Psoas muscle (tissue), 8 donors: Measurements from ENCODE around the gene NR2E1. TPM values are rescaled to one million over a fixed set of nuclear protein-coding genes. Genes with fewer than 3 reads are reported as not detected.
A peak's percentile ranks its signal among the peaks of the same experiment; 100 is the strongest.

ENCODE experiments used
- ATAC-seq, 4 donors: fragments of 200-7000 bp; cut with Tn5 transposase; one replicate each; pipeline ENCODE4 v1.9.1; 2020; ENCODE audit warnings: moderate library complexity in 3 of 4, mild to moderate bottlenecking in 2 of 4
- DNase-seq, 2 donors: peaks; one replicate each; pipeline ENCODE4 v3.0.0-alpha.2; 2020
- H3K27ac ChIP-seq: fragments of 200-600 bp; one replicate; pipeline ENCODE4 v1.8.0; 2022
- H3K27me3 ChIP-seq, 3 donors: fragments of 200-600 bp in 1 of 3; one replicate each; pipeline versions ENCODE4 v1.6.1 to v1.8.0; 2013 to 2022; ENCODE audit warnings: low read length in 2 of 3, mild to moderate bottlenecking in 2 of 3, moderate library complexity in 1 of 3; ENCODE audit not compliant: insufficient read depth in 3 of 3
- H3K36me3 ChIP-seq, 2 donors: fragments of 200-600 bp in 1 of 2; one replicate each; pipeline versions ENCODE4 v1.6.1 to v1.8.0; 2013 to 2022; ENCODE audit warnings: low read depth in 1 of 2, mild to moderate bottlenecking in 1 of 2, moderate library complexity in 1 of 2; ENCODE audit not compliant: insufficient read depth in 1 of 2
- H3K4me1 ChIP-seq: fragments of 200-600 bp; one replicate; pipeline ENCODE4 v1.8.0; 2022
- H3K4me3 ChIP-seq: fragments of 200-600 bp; one replicate; pipeline ENCODE4 v1.8.0; 2022; ENCODE audit warnings: mild to moderate bottlenecking
- H3K9me3 ChIP-seq: fragments of 200-600 bp; one replicate; pipeline ENCODE4 v1.8.0; 2022
- CTCF ChIP-seq: fragments of 200-600 bp; IDR thresholded peaks from one replicate; pipeline ENCODE4 v1.8.0; 2022; ENCODE audit warnings: antibody characterized with exemption
- WGBS, 3 donors: extraction: QIAGEN DNeasy Blood & Tissue Kit; methylation state at CpG; one replicate each; pipeline versions ENCODE4 v1.1.6 to v1.1.7; 2013; 5-methylcytosine and 5-hydroxymethylcytosine counted together
- intact Hi-C, 2 donors: fragments of 100-400 bp; cut with DNase I; formaldehyde crosslinking; loops; one replicate each; pipeline versions ENCODE4 v1.11.0 to v1.14.2; 2022
- polyA plus RNA-seq, 3 donors: library from polyadenylated mRNA; stranded (reverse); fragments of 200-250 nt; gene quantifications; one replicate each; pipeline ENCODE4 v1.2.3, GENCODE V29; 2013
- total RNA-seq, 4 donors: library from RNA; stranded (reverse); fragmentation: NEBNext Ultra II Directional in 2 of 4; extraction: Animal tissue kit (Norgen Biotek cat#: 25700) in 2 of 4; gene quantifications; one replicate each; pipeline versions ENCODE4 v1.2.1 to v1.2.4, GENCODE V29; 2021 to 2023
- donor health status: healthy with polysubstance abuse.
- donor health status: DM: no; HTN: no; CAD: no; lungs with moderate emphysema.
- donor health status: Bipolar disorder and iron deficiency.
- donor health status: healthy.
- donor health status: DM: yes; HTN: yes; CAD: no.
- donor health status: DM: no; HTN: no; CAD: no.
- donor health status: DM: no; HTN: no; CAD: no.
- donor health status: DM: yes; HTN: yes; CAD: no.

The NR2E1 gene
- total and polyA plus RNA-seq, 7 donors: 0.01 TPM; not detected in 6

GRCh38 chr6:108164543-108164814, 1.3 kb upstream of the NR2E1 start:
- Histone ChIP-seq H3K27me3 (peaks cover 8 to 100% (median 68%) of the 10 kb centered on the region in 3 donors), H3K36me3 (no peaks in the 10 kb centered on the region), H3K9me3 (no peaks in the 10 kb centered on the region), H3K4me1 (peaks cover 41% of the 10 kb centered on the region), H3K4me3 (peak overlapping the region; percentile 50), H3K27ac (no peak overlapping the region)
- DNase-seq (no peak), ATAC-seq (no peak)
- 1 to 2% (median 1%) methylated on average over 17 of the region's 17 CpGs for WGBS, 3 donors
- intact Hi-C loops: no loop called here
- no peak for TF ChIP-seq CTCF

GRCh38 chr6:108164815-108165706, 761 bp upstream of the NR2E1 start:
- DNase-seq: no peak
- Histone ChIP-seq H3K27ac (no peak overlapping the region), H3K9me3 (no peaks in the 10 kb centered on the region), H3K4me3 (peak overlapping the region; percentile 50), H3K36me3 (no peaks in the 10 kb centered on the region), H3K27me3 (peaks cover 8 to 100% (median 67%) of the 10 kb centered on the region in 3 donors), H3K4me1 (peaks cover 41% of the 10 kb centered on the region)
- intact Hi-C loops: loop anchor here (5.0 kb wide), 1 partner anchor 48 kb away; no protein-coding TSS in a partner anchor
- 2 to 3% (median 2%) methylated on average over 58 to 69 of the region's 69 CpGs for WGBS, 3 donors
- no peak for ATAC-seq
- TF ChIP-seq CTCF: no peak

- 11 to 12% (median 11%) methylated on average over 54 to 58 of the region's 58 CpGs for WGBS, 3 donors
- DNase-seq: no peak
- no peaks in the 10 kb centered on the region for H3K36me3 ChIP-seq
- H3K4me3 ChIP-seq: peak overlapping the region; percentile 7
- no peak for TF ChIP-seq CTCF
- peaks cover 0 to 100% (median 74%) of the 10 kb centered on the region in 3 donors for H3K27me3 ChIP-seq
- no peak for ATAC-seq
- intact Hi-C loops: loop anchor here (5.0 kb wide), 1 partner anchor 50 kb away; no protein-coding TSS in a partner anchor
- H3K4me1 ChIP-seq: peaks cover 41% of the 10 kb centered on the region
- H3K9me3 ChIP-seq: no peaks in the 10 kb centered on the region
- H3K27ac ChIP-seq: no peak overlapping the region
Measured at GRCh38 chr6:108166664-108167448, 1.0 kb downstream of the NR2E1 start.

GRCh38 chr6:108167449-108168089, 1.7 kb downstream of the NR2E1 start:
- WGBS, 3 donors: 38 to 48% (median 41%) methylated on average over 35 of the region's 35 CpGs
- H3K27me3 ChIP-seq: peaks cover 0 to 100% (median 78%) of the 10 kb centered on the region in 3 donors
- H3K4me1 ChIP-seq: peaks cover 41% of the 10 kb centered on the region
- no peaks in the 10 kb centered on the region for H3K36me3 ChIP-seq
- TF ChIP-seq CTCF: no peak
- H3K4me3 ChIP-seq: peak overlapping the region; percentile 52
- no peaks in the 10 kb centered on the region for H3K9me3 ChIP-seq
- ATAC-seq (no peak), DNase-seq (no peak)
- intact Hi-C loops: loop anchor here (5.0 kb wide), 1 partner anchor 50 kb away; no protein-coding TSS in a partner anchor
- no peak overlapping the region for H3K27ac ChIP-seq
